Stomach (tissue), 4 donors: Measurements from ENCODE around the gene FBXO17.

Source experiments
- POLR2A ChIP-seq, 4 donors: fragments of 450-650 bp; IDR thresholded peaks; one replicate each; pipeline ENCODE4 v1.6.1; 2016; ENCODE audit warnings: antibody characterized with exemption in 4 of 4, control low read depth in 2 of 4, mild to moderate bottlenecking in 1 of 4, moderate library complexity in 1 of 4
- POLR2AphosphoS5 ChIP-seq, 3 donors: sonication (generic); formaldehyde crosslinking; IDR thresholded peaks; one replicate each; pipeline ENCODE4 v1.6.1; 2016; ENCODE audit warnings: antibody characterized with exemption in 3 of 3

GRCh38 chr19:38929929-38930775 is 45.4 kb downstream of the FBXO17 start, which contains the start of gene SARS2:
- TF ChIP-seq POLR2A (IDR thresholded peaks at IDR 0.05) (no peak), POLR2AphosphoS5 (IDR thresholded peaks at IDR 0.05) (peak in 2 of 3 donors; percentile 71 to 78)
